ENCODE results near the gene EEF1AKMT2.

- no peak for TF ChIP-seq TBP (CRISPR knock-in tag; IDR thresholded peaks at IDR 0.05)
- no peak for TF ChIP-seq MED13 (CRISPR knock-in tag; IDR thresholded peaks at IDR 0.05)
- no peak for TF ChIP-seq ZNF597 (CRISPR knock-in tag; IDR thresholded peaks at IDR 0.05)
- TF ChIP-seq POLR2AphosphoS5 (IDR thresholded peaks at IDR 0.05; ENCODE audit: low read depth, low read length) = no peak
- TF ChIP-seq, protein P1, sequence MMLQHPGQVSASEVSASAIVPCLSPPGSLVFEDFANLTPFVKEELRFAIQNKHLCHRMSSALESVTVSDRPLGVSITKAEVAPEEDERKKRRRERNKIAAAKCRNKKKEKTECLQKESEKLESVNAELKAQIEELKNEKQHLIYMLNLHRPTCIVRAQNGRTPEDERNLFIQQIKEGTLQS (CRISPR knock-in tag; IDR thresholded peaks at IDR 0.05) = no peak
- no peak for TF ChIP-seq PHF8 (CRISPR knock-in tag; IDR thresholded peaks at IDR 0.05)
- TF ChIP-seq IKZF1 (IDR thresholded peaks at IDR 0.05) = no peak
- no peak for TF ChIP-seq CTCF (CRISPR knock-in tag; IDR thresholded peaks at IDR 0.05)
- TF ChIP-seq ZNF775 (CRISPR knock-in tag; IDR thresholded peaks at IDR 0.05; ENCODE audit: borderline replicate concordance) = no peak
Observed at GRCh38 chr10:124738441-124738840, 53.2 kb downstream of the EEF1AKMT2 start.
